ENCODE measurements around the gene LAMTOR4.

Gene LAMTOR4

GRCh38 chr7:100154651-100155491 is 6.2 kb downstream of the LAMTOR4 start:
- DNase-seq, result no peak

DNA sequence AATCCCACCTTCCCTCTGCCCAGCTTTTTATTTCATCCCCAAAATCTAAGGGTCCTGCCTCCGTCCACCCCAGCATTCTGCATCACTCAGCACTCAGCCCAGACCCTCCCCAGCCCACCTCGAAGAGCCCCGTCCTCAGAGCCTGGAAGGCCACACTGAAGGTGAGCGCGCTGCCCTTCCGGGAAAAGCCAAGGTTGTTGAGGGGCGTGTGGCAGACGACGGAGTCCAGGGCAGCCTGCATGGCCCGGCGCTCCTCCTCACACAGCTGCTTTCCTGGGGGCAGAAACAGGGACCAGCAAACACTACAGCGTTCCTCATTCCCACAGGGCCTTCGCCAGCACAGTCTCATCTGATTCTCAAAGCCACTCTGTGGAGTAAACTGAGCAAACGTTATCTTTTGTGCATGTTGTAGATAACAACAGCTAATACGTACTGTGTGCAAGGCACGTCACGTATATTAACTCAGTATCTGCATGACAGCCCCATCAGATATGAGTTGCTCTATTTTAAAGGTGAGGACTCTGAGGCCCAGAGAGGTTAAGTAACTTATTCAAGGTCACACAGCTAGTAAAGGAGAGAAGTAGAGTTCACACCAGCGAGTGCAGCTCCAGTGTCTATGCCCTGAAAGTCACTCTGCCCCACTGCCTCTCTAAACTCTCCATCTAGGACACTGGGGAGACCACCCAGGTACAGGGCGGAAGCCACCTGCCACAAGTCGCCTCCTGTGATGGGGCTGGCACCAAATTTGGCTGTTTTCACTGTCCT is 7.0 kb downstream of the LAMTOR4 start:
- DNase-seq, result no peak

DNA sequence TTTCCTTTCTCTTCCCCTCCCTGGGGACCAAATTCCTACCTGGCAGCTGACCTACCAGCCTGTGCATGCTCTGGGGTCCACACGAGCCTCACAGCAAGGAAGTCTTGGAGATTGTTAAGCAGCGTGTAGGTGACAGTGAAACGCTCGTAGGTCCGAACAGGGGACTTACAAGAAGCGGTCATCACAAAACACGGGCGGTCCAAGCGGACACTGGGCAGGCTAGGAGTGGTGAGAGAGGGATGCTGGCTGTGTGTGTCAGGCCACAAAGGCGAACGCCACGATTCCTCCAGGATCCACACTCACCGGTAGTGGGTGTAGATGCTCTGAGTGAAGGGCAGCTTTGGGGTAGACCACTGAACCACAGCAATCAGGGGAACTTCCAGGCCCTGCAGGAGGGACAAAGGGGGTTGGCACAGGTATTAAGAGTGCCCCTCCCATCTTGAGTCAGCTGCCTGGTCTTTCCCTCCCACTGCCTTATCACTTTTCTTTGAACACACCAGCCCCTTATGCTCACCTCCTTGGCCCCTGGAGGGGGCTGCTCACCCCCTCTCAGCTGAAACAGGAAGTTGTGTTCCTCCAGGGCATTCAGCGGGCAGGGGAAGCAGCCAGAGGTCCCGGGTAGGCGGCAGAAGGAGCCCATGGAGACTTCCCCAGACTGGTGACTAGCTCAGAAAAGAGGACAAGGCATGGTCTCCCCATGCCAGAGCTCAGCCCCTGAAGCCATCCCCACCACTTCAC is 7.8 kb downstream of the LAMTOR4 start:
- DNase-seq, result no peak

- DNase-seq, result no peak
These were observed 8.3 kb downstream of the LAMTOR4 start for GRCh38 chr7:100157069-100157333.

- no peak for DNase-seq
These were observed 8.9 kb downstream of the LAMTOR4 start for GRCh38 chr7:100157334-100158228.

DNA sequence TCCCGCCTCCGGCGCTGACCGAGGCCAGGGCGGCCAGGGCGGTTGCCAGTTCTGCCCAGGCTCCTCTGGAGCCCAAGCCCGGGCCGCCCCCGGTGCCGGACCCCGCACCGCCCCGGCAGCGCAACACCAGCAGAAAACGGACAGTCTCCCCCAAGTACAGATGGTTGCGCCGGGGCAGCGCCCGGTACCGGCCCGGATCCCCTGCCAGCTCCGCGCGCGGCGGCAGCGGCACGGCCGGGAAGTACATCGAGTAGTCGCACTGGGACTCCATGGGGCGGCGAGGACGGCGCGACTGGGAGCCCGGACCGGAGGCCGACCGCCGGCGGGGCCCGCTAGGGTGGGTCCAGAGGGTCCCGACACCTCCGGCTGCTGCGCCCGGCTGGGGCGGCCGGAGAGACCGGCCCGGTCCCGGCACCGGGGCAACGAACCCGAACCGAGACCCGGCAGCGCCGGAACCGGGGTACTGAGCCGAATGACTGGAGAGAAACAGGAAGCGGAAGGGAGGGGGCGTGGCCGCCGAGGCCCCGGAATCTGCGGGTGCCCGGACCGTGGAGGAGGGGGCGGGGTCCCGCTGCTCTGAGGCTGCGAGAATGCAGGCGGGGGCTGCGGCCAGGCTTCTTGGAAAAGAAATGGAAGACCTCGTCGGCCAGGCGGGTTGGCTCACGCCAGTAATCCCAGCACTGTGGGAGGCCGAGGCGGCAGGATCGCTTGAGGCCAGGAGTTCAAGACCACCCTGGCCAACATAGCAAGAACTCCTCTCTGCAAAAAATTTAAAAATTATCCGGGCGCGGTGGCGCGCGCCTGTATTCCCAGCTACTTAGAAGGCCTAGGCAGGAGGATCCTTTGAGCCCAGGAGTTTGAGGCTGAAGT is 9.7 kb downstream of the LAMTOR4 start, which contains the start of gene TRAPPC14:
TSS of gene TRAPPC14 (minus strand) at position 495 of the 870 bp plus-strand sequence. CDS start at position 271, 224 bp downstream.
- DNase-seq, result peak; percentile 72

DNA sequence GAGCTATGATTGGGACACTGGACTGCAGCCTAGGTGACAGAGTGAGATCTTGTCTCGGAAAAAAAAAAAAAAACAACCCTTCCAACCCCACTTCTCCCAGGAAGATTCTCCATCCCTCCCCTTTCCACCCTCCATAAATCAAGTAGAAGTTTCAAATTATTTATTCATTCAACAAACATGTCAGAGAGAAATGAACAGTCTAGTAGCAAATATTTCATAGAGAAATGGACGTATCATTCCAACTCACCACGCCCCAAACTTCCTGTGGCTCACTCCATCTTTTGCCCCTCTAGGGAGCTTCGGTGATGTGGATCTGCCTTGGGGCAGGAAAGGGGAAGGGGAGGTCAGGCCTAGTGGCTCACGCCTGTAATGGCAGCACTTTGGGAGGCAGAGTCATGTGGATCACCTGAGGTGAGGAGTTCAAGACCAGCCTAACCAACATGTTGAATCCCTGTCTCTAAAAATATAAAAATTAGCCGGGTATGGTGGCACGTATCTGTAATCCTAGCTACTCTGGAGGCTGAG is 10.4 kb downstream of the LAMTOR4 start:
- no peak for DNase-seq

- DNase-seq, result no peak
These were observed 11.3 kb downstream of the LAMTOR4 start for GRCh38 chr7:100160067-100160466.

GRCh38 chr7:100163006-100163531 is 14.4 kb downstream of the LAMTOR4 start:
- no peak for DNase-seq

DNA sequence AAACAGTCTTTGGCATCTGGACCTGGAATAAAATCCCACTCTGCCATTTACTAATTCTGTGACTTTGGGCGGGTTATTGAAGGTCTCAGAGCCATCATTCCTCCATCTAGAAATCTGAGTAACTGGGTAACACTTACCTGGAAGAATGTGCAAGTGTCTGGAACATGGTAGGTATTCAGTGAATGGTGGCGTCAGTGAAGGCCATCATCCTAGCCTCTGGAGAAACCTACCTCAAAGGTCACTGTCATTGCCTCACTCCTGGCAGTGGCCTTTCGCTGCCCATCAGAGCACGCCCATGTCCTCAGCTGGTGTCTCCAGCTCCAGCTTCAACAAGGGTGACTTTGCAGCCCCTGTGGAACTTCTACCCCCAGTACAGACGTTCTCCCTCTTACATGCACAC is 15.2 kb downstream of the LAMTOR4 start:
- DNase-seq, result no peak

- no peak for DNase-seq
These were observed 17.7 kb downstream of the LAMTOR4 start for GRCh38 chr7:100166317-100166940.

- no peak for DNase-seq
These were observed 18.5 kb downstream of the LAMTOR4 start for GRCh38 chr7:100166970-100167911.

DNA sequence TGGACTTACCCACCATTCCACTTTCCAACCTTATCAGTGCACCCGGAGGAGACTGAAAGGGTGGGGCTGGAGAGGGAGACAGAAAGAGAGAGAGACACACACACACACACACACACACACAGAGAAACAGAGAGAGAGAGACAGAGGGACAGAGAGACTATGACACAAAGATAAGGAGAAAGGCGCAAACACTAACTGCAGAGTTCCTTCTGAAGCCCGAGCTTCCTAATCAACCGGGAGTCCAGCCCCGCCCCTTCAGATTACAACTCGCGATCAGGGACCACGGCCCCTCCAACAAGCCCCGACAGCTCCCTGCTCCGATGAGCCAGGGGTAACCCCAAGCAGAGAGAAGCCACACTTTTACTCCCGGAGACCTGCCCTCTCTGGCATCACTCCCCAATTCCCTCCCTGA is 19.2 kb downstream of the LAMTOR4 start:
- no peak for DNase-seq

GRCh38 chr7:100169147-100169850 is 20.6 kb downstream of the LAMTOR4 start:
- no peak for DNase-seq

DNA sequence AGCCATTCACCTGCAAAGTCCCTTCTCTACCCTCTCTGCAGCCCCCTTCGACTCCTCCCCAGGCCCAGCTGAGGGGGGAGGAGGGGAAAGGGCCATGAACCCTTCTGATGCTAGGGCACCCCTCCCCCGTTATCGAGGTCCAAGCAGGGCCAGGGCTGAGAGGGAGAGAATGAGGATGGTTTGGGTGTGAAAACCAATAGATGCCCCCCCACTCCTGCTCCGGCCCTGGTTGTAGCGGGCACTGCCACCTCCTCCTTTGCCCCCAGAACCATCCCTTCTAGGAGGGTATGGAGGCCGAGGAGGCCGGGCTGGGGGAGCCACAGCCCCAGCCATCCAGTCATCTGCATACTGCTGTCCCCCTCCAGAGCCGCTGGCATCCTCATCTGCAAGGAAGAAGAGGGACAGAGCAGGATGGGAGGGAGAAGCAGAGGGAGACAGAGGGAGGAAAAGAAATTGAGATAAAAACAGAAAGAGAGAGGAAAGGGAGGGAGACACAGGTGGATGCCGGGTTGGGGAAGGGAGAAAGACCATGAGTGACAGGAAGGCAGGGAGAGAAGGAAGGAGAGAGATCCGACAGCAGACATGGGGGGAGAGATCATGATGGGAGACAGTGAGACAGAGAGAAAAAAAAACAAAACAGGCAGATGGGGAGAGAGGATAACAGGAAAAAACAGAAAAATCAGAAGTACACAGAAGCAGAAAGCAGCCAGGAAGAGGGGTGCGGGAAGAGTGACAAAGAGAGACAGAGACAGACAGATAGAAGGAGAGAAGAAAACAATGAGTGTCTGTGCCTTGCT is 21.6 kb downstream of the LAMTOR4 start:
- DNase-seq, result no peak

- peak; percentile 33 for DNase-seq
These were observed 22.5 kb downstream of the LAMTOR4 start for GRCh38 chr7:100171087-100171681.

GRCh38 chr7:100171840-100172239 is 23.1 kb downstream of the LAMTOR4 start:
- no peak for DNase-seq
